SK-N-SH treated with all-trans-retinoic acid at 6 μM for 48 hours (cell line): ENCODE measurements around the gene PREB.

ENCODE experiments used
- BACH2 ChIP-seq: fragments of 250-450 bp; sonication (Bioruptor Pico); IDR thresholded peaks from 2 replicates; pipeline ENCODE4 v1.9.0; 2021; ENCODE audit warnings: mild to moderate bottlenecking, borderline replicate concordance
- ESRRG ChIP-seq: fragments of 250-450 bp; sonication (Bioruptor Pico); IDR thresholded peaks from 2 replicates; pipeline ENCODE4 v1.6.1; 2021; ENCODE audit warnings: mild to moderate bottlenecking
- TCF4 ChIP-seq: fragments of 250-450 bp; sonication (Bioruptor Pico); IDR thresholded peaks from 2 replicates; pipeline ENCODE4 v1.8.0; 2021; ENCODE audit warnings: mild to moderate bottlenecking, moderate library complexity, borderline replicate concordance
- TOX ChIP-seq: fragments of 250-450 bp; sonication (Bioruptor Pico); IDR thresholded peaks from 2 replicates; pipeline ENCODE4 v1.8.0; 2021; ENCODE audit warnings: mild to moderate bottlenecking, moderate library complexity, borderline replicate concordance
- ZC3H10 ChIP-seq: fragments of 250-450 bp; sonication (Bioruptor Pico); IDR thresholded peaks from 2 replicates; pipeline ENCODE4 v1.5.1; 2021; ENCODE audit warnings: mild to moderate bottlenecking, moderate library complexity
- ZFP3 ChIP-seq: fragments of 250-450 bp; sonication (Bioruptor Pico); IDR thresholded peaks from 2 replicates; pipeline ENCODE4 v1.5.0; 2020; ENCODE audit warnings: mild to moderate bottlenecking, moderate library complexity
- ZFP30 ChIP-seq: fragments of 450-650 bp; formaldehyde crosslinking; IDR thresholded peaks from 2 replicates; pipeline ENCODE4 v1.5.0; 2022; ENCODE audit warnings: mild to moderate bottlenecking, moderate library complexity
- ZNF565 ChIP-seq: fragments of 450-650 bp; formaldehyde crosslinking; conservative IDR thresholded peaks from 2 replicates; pipeline ENCODE4 v1.5.0; 2020; ENCODE audit warnings: low read depth, mild to moderate bottlenecking, moderate library complexity
- ZNF8 ChIP-seq: fragments of 450-650 bp; formaldehyde crosslinking; IDR thresholded peaks from 2 replicates; pipeline ENCODE4 v1.5.0; 2020; ENCODE audit warnings: mild to moderate bottlenecking, moderate library complexity
- TF ChIP-seq, protein P1 (sequence below): fragments of 250-450 bp; sonication (Bioruptor Pico); IDR thresholded peaks from 2 replicates; pipeline ENCODE4 v1.5.1; 2020; ENCODE audit warnings: low read depth, mild to moderate bottlenecking, moderate library complexity
- TF ChIP-seq, protein P2 (sequence below): fragments of 250-450 bp; sonication (Bioruptor Pico); IDR thresholded peaks from 2 replicates; pipeline ENCODE4 v1.8.0; 2020; ENCODE audit warnings: mild to moderate bottlenecking, moderate library complexity, borderline replicate concordance
- TF ChIP-seq, protein P3 (sequence below): fragments of 250-450 bp; sonication (Bioruptor Pico); IDR thresholded peaks from 2 replicates; pipeline ENCODE4 v1.8.0; 2021; ENCODE audit warnings: low read depth, mild to moderate bottlenecking, moderate library complexity, borderline replicate concordance

DNA sequence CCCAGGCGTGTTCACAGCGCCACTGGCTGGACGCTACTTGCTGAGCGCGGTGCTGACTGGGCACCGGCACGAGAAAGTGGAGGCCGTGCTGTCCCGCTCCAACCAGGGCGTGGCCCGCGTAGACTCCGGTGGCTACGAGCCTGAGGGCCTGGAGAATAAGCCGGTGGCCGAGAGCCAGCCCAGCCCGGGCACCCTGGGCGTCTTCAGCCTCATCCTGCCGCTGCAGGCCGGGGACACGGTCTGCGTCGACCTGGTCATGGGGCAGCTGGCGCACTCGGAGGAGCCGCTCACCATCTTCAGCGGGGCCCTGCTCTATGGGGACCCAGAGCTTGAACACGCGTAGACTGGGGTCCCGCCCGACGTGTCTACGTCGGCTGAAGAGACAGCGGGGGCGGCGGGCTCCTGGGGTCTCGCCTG, 48.8 kb downstream of the PREB start:
- TF ChIP-seq, protein P1, sequence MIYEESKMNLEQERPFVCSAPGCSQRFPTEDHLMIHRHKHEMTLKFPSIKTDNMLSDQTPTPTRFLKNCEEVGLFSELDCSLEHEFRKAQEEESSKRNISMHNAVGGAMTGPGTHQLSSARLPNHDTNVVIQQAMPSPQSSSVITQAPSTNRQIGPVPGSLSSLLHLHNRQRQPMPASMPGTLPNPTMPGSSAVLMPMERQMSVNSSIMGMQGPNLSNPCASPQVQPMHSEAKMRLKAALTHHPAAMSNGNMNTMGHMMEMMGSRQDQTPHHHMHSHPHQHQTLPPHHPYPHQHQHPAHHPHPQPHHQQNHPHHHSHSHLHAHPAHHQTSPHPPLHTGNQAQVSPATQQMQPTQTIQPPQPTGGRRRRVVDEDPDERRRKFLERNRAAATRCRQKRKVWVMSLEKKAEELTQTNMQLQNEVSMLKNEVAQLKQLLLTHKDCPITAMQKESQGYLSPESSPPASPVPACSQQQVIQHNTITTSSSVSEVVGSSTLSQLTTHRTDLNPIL, result no peak
- TF ChIP-seq ESRRG (CRISPR knock-in tag) (no peak), ZFP3 (no peak), ZFP30 (no peak), TCF4 (no peak), TOX (CRISPR knock-in tag) (no peak), BACH2 (CRISPR knock-in tag) (no peak), ZC3H10 (CRISPR knock-in tag) (no peak), ZNF565 (CRISPR knock-in tag) (no peak), ZNF8 (no peak)
- TF ChIP-seq, protein P2, sequence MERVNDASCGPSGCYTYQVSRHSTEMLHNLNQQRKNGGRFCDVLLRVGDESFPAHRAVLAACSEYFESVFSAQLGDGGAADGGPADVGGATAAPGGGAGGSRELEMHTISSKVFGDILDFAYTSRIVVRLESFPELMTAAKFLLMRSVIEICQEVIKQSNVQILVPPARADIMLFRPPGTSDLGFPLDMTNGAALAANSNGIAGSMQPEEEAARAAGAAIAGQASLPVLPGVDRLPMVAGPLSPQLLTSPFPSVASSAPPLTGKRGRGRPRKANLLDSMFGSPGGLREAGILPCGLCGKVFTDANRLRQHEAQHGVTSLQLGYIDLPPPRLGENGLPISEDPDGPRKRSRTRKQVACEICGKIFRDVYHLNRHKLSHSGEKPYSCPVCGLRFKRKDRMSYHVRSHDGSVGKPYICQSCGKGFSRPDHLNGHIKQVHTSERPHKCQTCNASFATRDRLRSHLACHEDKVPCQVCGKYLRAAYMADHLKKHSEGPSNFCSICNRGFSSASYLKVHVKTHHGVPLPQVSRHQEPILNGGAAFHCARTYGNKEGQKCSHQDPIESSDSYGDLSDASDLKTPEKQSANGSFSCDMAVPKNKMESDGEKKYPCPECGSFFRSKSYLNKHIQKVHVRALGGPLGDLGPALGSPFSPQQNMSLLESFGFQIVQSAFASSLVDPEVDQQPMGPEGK (CRISPR knock-in tag), result no peak
- TF ChIP-seq, protein P3, sequence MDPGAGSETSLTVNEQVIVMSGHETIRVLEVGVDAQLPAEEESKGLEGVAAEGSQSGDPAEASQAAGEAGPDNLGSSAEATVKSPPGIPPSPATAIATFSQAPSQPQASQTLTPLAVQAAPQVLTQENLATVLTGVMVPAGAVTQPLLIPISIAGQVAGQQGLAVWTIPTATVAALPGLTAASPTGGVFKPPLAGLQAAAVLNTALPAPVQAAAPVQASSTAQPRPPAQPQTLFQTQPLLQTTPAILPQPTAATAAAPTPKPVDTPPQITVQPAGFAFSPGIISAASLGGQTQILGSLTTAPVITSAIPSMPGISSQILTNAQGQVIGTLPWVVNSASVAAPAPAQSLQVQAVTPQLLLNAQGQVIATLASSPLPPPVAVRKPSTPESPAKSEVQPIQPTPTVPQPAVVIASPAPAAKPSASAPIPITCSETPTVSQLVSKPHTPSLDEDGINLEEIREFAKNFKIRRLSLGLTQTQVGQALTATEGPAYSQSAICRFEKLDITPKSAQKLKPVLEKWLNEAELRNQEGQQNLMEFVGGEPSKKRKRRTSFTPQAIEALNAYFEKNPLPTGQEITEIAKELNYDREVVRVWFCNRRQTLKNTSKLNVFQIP, result no peak
